HG03066 (cell line): ENCODE results near the gene KANSL1.

Source experiments
- ATAC-seq: cut with Tn5 transposase; IDR thresholded peaks from one replicate; pipeline ENCODE4 v1.9.1; 2021; ENCODE audit warnings: low read depth; ENCODE audit not compliant: unreplicated experiment

Gene KANSL1

DNA sequence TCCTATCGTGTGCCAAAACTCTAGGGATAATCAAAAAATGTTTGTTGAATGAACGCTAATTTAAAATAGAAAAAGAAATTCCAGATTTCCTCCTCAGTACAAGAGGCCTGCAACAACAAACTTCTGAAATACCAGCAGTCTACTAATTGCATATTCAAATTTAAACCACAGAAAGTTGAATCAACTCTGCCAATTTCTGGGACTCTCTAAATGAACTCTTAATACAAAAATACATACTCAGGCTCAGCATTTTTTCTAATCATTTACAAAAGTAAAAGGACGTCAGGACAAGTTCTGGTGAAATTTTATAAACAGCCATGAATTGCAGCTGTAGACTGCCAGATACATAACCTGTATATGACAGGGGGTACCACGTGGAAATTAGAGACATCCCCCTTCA, 49.0 kb downstream of the KANSL1 start:
- ATAC-seq = peak; percentile 39

DNA sequence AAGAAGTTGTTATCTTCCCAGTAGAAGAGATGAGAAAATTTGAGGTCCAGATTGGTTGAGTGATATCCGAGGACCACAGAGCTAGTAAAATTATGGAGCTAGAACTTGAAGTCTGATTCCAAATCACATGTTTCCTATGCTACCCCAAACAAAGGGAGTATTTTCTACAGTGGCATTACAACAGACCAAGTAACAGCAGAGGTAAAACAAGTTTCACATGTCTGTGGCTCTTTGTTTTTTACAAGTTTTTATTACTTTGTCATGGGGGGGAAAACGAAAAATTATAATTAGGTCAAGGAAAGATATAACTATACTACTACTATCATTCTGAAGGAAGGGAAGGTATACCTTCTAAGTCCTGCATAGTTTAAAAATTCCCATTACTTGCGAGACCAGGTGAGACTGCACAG, 49.4 kb downstream of the KANSL1 start:
- peak; percentile 14 for ATAC-seq

DNA sequence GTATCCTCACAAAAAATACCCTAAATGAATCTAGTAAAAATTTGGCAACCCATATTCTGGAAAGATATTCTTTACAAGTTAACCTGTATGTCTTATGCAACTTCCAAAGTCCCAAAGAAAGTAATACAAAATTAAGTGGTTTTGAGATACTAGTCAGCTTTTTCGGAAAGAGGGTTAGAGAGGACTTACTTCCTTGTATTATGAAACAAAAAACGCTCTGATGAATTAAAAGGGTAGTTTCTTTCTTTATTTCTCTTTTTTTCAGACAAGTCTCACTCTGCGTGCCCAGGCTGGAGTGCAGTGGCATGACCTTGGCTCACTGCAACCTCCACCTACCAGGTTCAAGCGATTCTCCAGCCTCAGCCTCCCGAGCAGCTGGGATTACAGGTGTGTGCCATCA, 51.6 kb downstream of the KANSL1 start:
- no peak for ATAC-seq

DNA sequence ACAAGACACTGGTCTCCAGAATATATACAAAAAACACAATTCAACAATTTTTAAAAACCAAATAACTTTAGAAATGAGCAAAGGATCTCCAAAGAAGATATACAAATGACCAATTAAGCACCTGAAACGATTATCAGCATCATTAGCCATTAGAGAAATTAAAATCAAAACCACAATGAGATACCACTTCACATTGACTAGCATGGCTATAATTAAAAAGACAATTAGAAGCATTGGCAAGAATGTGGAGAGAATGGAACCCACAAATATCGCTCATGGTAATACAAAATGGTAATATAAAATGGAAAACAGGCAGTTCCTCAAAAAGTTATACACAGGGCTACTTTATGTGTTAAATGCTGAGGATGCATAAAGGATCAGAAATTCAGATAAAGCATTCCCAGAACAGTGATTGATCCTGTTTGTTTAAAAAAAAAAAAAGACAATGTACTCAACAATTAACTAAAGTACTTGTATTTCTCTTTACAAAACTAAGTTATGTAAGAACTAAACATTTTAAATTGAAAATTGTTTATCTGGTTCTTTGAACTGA, 52.5 kb downstream of the KANSL1 start:
- ATAC-seq = no peak

- no peak for ATAC-seq
Observed at GRCh38 chr17:46139432-46140210, 53.6 kb downstream of the KANSL1 start.

DNA sequence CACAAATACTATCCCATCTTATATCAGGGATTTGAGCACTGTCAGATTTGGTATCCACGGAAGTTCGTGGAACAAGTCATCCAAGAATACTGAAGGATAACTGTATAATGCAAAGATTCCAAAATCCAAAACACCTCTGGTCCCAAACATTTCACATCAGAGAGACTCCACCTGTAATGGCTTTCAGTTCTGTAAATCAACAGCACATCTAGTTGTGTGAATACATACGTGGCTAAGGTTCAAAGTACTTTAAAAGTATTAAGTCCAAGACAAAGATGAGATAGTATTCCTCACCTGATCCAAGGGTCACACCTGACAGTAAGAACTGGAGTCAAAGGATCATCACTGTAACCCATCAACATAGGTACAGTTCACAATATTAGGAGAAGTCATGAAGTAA, 54.8 kb downstream of the KANSL1 start:
- no peak for ATAC-seq

- no peak for ATAC-seq
Observed at GRCh38 chr17:46136820-46137219, 56.4 kb downstream of the KANSL1 start.

DNA sequence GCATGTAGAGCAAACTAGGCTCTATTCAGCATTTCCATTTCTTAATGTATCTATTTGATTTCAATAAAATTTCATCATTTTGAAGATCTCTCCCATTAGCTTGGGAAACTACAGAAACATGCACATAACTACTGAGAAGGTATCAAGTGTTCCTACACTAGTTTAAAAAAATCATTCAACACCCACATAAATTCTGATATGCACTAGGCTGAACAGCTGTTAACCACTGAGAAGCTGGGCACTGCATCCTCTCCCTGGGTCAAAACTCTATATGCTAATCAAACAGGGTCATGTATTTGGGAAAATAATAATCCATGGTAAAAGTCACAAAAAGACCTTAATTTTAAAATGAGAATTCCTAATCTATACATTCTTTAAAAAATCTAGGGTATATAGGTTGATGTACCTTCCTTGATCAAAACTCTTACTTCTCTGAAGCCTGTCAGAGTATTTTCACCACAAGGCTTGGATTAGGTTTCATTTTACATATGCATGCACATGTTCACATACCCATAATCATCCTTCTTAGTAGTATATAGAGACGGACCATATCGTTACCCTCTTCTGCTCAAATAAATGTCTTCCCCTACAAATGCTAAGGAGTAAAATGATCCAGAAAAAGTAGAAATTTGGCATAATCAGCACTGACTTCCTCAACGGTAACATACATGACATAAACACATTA, 57.2 kb downstream of the KANSL1 start:
- no peak for ATAC-seq

GRCh38 chr17:46135126-46135812, 58.0 kb downstream of the KANSL1 start:
- no peak for ATAC-seq

- no peak for ATAC-seq
Observed at GRCh38 chr17:46129302-46129701, 63.9 kb downstream of the KANSL1 start.

- no peak for ATAC-seq
Observed at GRCh38 chr17:46128453-46128852, 64.8 kb downstream of the KANSL1 start.

- ATAC-seq = no peak
Observed at GRCh38 chr17:46127524-46127923, 65.7 kb downstream of the KANSL1 start.

- no peak for ATAC-seq
Observed at GRCh38 chr17:46126840-46127239, 66.4 kb downstream of the KANSL1 start.

- ATAC-seq = no peak
Observed at GRCh38 chr17:46125831-46126230, 67.4 kb downstream of the KANSL1 start.

DNA sequence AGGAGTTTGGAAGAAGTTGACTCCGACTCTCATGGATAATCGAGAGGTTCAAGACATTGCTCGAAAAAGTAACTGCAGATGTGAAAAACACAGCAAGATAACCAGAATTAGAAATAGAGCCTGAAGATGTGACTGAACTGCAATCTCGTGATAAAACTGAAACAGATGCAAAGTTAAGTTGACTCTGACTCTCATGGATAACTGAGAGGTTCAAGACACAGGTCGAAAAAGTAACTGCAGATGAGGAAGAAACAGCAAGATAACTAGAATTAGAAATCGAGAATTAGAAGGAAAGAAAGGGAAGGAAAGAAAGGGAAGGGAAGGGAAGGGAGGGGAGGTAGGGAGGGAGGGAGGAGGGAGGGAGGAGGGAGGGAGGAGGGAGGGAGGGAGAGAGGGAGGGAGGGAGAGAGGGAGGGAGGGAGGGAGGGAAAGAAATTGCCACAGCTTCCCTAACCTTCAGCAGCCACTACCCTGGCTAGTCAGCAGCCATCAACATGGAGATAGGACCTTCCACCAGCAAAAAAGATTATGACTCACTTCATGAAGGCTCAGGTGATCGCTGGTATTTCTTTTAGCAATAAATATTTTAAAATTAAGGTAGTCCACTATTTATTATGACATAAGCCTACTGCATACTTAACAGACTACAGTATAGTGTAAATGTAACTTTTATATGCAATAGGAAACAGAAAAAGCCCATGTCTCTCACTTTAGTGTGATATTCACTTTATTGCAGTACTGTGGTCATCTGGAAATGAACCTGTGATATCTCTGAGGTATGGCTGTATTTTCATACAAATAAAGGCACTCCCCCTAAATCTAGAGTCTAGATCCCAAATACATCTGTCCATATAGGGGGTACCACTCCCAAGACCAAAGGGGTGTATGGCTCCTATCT, 68.3 kb downstream of the KANSL1 start:
- no peak for ATAC-seq

- ATAC-seq = no peak
Observed at GRCh38 chr17:46123607-46124006, 69.6 kb downstream of the KANSL1 start.

GRCh38 chr17:46122486-46122871, 70.8 kb downstream of the KANSL1 start:
- no peak for ATAC-seq

- ATAC-seq = no peak
Observed at GRCh38 chr17:46121841-46122485, 71.3 kb downstream of the KANSL1 start.

DNA sequence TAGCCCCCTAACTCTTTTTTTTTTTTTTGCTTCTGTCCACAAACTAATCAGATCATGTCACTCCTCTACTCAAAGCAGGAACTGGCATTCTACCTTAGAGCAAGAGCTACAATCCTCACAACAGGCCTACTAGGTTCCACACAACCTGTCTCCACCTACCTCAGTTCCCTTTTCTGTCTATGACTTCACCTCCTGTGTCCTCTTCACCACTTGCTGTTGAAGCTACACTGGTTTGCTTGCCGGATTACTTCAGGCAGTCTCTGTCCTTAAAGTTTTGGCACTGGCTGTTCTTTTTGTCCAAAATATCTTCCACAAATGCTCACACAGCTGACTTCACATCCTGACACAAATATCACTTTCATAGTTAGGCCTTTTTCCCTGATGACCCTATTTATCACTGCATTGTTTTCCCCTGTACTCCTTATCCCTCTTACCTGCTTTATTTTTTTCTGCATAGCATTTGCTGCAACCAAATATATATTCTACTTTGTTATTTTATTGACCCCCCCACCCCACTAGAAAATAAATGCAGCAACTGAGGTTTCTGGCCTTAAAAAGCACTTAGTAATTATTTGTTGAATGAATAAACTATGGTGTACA, 72.0 kb downstream of the KANSL1 start:
- ATAC-seq = no peak
